Osteoblast (primary cell): ENCODE measurements around the gene PPP2R5C. TPM values are rescaled to one million over a fixed set of nuclear protein-coding genes. Genes with fewer than 3 reads are reported as not detected.

Experiments used
- DNase-seq: peaks from one replicate; pipeline ENCODE4 v3.0.0; 2011; ENCODE audit warnings: low spot score, mixed read lengths; ENCODE audit not compliant: insufficient read length; ENCODE audit errors: missing footprints
- H2AFZ ChIP-seq: 2 replicates; pipeline ENCODE4 v1.6.0; 2011; ENCODE audit warnings: mild to moderate bottlenecking, low read length
- H3K27ac ChIP-seq: 2 replicates; pipeline ENCODE4 v1.5.1; 2011; ENCODE audit warnings: mild to moderate bottlenecking, low read depth, low read length, moderate library complexity
- H3K27me3 ChIP-seq: 2 replicates; pipeline ENCODE4 v1.6.0; 2012; ENCODE audit warnings: mild to moderate bottlenecking, control low read depth, inconsistent platforms, low read length, moderate library complexity; ENCODE audit not compliant: insufficient read depth
- H3K36me3 ChIP-seq: 2 replicates; pipeline ENCODE4 v1.5.1; 2011; ENCODE audit warnings: mild to moderate bottlenecking, low read length, control low read depth, moderate library complexity; ENCODE audit not compliant: insufficient read depth
- H3K4me1 ChIP-seq: 2 replicates; pipeline ENCODE4 v1.5.1; 2011; ENCODE audit warnings: mild to moderate bottlenecking, low read length, control low read depth, moderate library complexity; ENCODE audit not compliant: insufficient read depth
- H3K4me2 ChIP-seq: 2 replicates; pipeline ENCODE4 v1.6.0; 2011; ENCODE audit warnings: mild to moderate bottlenecking, low read length; ENCODE audit not compliant: insufficient read depth
- H3K4me3 ChIP-seq: fragments of 200-600 bp; sonication (generic); 3 replicates; pipeline ENCODE4 v1.5.1; 2012; ENCODE audit warnings: mild to moderate bottlenecking, low read length, inconsistent platforms; ENCODE audit not compliant: insufficient read depth
- H3K79me2 ChIP-seq: 2 replicates; pipeline ENCODE4 v1.6.0; 2012; ENCODE audit warnings: mild to moderate bottlenecking, low read length, control low read depth, inconsistent platforms; ENCODE audit not compliant: insufficient read depth
- H3K9me3 ChIP-seq: 2 replicates; pipeline ENCODE4 v1.5.1; 2011; ENCODE audit warnings: low read depth, low read length, control low read depth
- H4K20me1 ChIP-seq: 2 replicates; pipeline ENCODE4 v1.6.0; 2012; ENCODE audit warnings: mild to moderate bottlenecking, low read length, control low read depth; ENCODE audit not compliant: insufficient read depth
- CTCF ChIP-seq: IDR thresholded peaks from 2 replicates; pipeline ENCODE4 v1.5.1; 2011; ENCODE audit warnings: mild to moderate bottlenecking, low read depth, low read length, moderate library complexity; ENCODE audit errors: extremely low read depth
- total RNA-seq: library from RNA; depleted of rRNA; stranded (reverse); fragments of >200 nt; gene quantifications from 2 replicates; pipeline ENCODE4 v1.2.3, GENCODE V29; 2012

PPP2R5C gene
- total RNA-seq, 1 donor = 101 TPM

GRCh38 chr14:101821528-101821927 lies 60.0 kb downstream of the PPP2R5C start:
- Histone ChIP-seq H2AFZ (no peak overlapping the region), H3K27ac (no peak overlapping the region), H3K9me3 (no peaks in the 10 kb centered on the region), H4K20me1 (peaks cover under 1% of the 10 kb centered on the region), H3K36me3 (no peaks in the 10 kb centered on the region), H3K4me3 (no peak overlapping the region), H3K27me3 (no peaks in the 10 kb centered on the region), H3K4me2 (no peak overlapping the region), H3K4me1 (peaks cover 22% of the 10 kb centered on the region), H3K79me2 (peaks cover 96% of the 10 kb centered on the region)
- DNase-seq = no peak
- TF ChIP-seq CTCF = no peak

- Histone ChIP-seq H2AFZ (no peak overlapping the region), H3K36me3 (no peaks in the 10 kb centered on the region), H4K20me1 (no peaks in the 10 kb centered on the region), H3K9me3 (no peaks in the 10 kb centered on the region), H3K4me3 (no peak overlapping the region), H3K79me2 (peaks cover 98% of the 10 kb centered on the region), H3K27ac (peak overlapping the region; percentile 67), H3K4me2 (peak overlapping the region; percentile 2), H3K27me3 (no peaks in the 10 kb centered on the region), H3K4me1 (peaks cover 14% of the 10 kb centered on the region)
- TF ChIP-seq CTCF = no peak
- no peak for DNase-seq
These were observed 61.6 kb downstream of the PPP2R5C start for GRCh38 chr14:101823066-101823465.

GRCh38 chr14:101823511-101824120 lies 62.1 kb downstream of the PPP2R5C start:
- no peak for TF ChIP-seq CTCF
- H3K79me2 ChIP-seq = peaks cover 98% of the 10 kb centered on the region
- no peaks in the 10 kb centered on the region for H3K9me3 ChIP-seq
- H4K20me1 ChIP-seq = no peaks in the 10 kb centered on the region
- H3K4me3 ChIP-seq = no peak overlapping the region
- no peak for DNase-seq
- H3K27ac ChIP-seq = peak overlapping the region; percentile 67
- H3K27me3 ChIP-seq = no peaks in the 10 kb centered on the region
- no peak overlapping the region for H2AFZ ChIP-seq
- peak overlapping the region; percentile 2 for H3K4me2 ChIP-seq
- H3K36me3 ChIP-seq = no peaks in the 10 kb centered on the region
- H3K4me1 ChIP-seq = peaks cover 14% of the 10 kb centered on the region

- Histone ChIP-seq H3K4me2 (peak overlapping the region; percentile 42), H3K4me1 (peaks cover 11% of the 10 kb centered on the region), H3K4me3 (no peak overlapping the region), H3K27ac (peak overlapping the region; percentile 67), H2AFZ (no peak overlapping the region), H3K79me2 (peaks cover 98% of the 10 kb centered on the region), H3K9me3 (no peaks in the 10 kb centered on the region), H4K20me1 (no peaks in the 10 kb centered on the region), H3K27me3 (no peaks in the 10 kb centered on the region), H3K36me3 (no peaks in the 10 kb centered on the region)
- no peak for DNase-seq
- no peak for TF ChIP-seq CTCF
These were observed 62.8 kb downstream of the PPP2R5C start for GRCh38 chr14:101824339-101824727.
